ENCODE measurements around the gene FASTKD2.
A peak's percentile ranks its signal among the peaks of the same experiment; 100 is the strongest.
"Not testable (repeated sequence)": the region's sequence is repeated elsewhere in the genome, so short reads cannot be mapped to it uniquely, and the experiment has no call there.

FASTKD2 gene

GRCh38 chr2:206792645-206793044 is 27.2 kb downstream of the FASTKD2 start:
- DNase-seq, result no peak

GRCh38 chr2:206797376-206797775 is 32.0 kb downstream of the FASTKD2 start:
- no peak for DNase-seq

- no peak for DNase-seq
These were observed 32.6 kb downstream of the FASTKD2 start for GRCh38 chr2:206798000-206798399.

- DNase-seq, result no peak
These were observed 33.7 kb downstream of the FASTKD2 start for GRCh38 chr2:206799083-206799482.

GRCh38 chr2:206800506-206801417 is 35.4 kb downstream of the FASTKD2 start:
- peak; percentile 82 for DNase-seq

GRCh38 chr2:206801418-206802189 is 36.2 kb downstream of the FASTKD2 start:
- DNase-seq, result no peak

- no peak for DNase-seq
These were observed 37.5 kb downstream of the FASTKD2 start for GRCh38 chr2:206802654-206803514.

- no peak for DNase-seq
These were observed 38.9 kb downstream of the FASTKD2 start for GRCh38 chr2:206804326-206804725.

GRCh38 chr2:206805887-206806607 is 40.6 kb downstream of the FASTKD2 start:
- no peak for DNase-seq

- DNase-seq, result not testable (repeated sequence)
These were observed 42.2 kb downstream of the FASTKD2 start for GRCh38 chr2:206807624-206808023.

GRCh38 chr2:206812471-206812870 is 47.1 kb downstream of the FASTKD2 start:
- DNase-seq, result not testable (repeated sequence)

- DNase-seq, result no peak
These were observed 49.1 kb downstream of the FASTKD2 start for GRCh38 chr2:206814498-206814897.

GRCh38 chr2:206820807-206821206 is 55.4 kb downstream of the FASTKD2 start:
- no peak for DNase-seq

GRCh38 chr2:206823178-206823577 is 57.8 kb downstream of the FASTKD2 start:
- no peak for DNase-seq

- DNase-seq, result no peak
These were observed 58.7 kb downstream of the FASTKD2 start for GRCh38 chr2:206824087-206824618.

- DNase-seq, result no peak
These were observed 59.6 kb downstream of the FASTKD2 start for GRCh38 chr2:206824993-206825392.

- no peak for DNase-seq
These were observed 66.1 kb downstream of the FASTKD2 start for GRCh38 chr2:206831442-206831995.

- DNase-seq, result no peak
These were observed 67.5 kb downstream of the FASTKD2 start for GRCh38 chr2:206832873-206833272.

GRCh38 chr2:206833291-206833690 is 67.9 kb downstream of the FASTKD2 start:
- no peak for DNase-seq

GRCh38 chr2:206836722-206837121 is 71.3 kb downstream of the FASTKD2 start:
- no peak for DNase-seq

- DNase-seq, result no peak
These were observed 72.4 kb downstream of the FASTKD2 start for GRCh38 chr2:206837775-206838174.

- DNase-seq, result no peak
These were observed 73.3 kb downstream of the FASTKD2 start for GRCh38 chr2:206838690-206839089.
